T follicular helper cell (primary cell): ENCODE measurements around the gene ABAT.

Source experiments
- DNase-seq: peaks from one replicate; pipeline ENCODE4 v3.0.0-alpha.2; 2020; ENCODE audit warnings: low read depth

The ABAT gene

DNA sequence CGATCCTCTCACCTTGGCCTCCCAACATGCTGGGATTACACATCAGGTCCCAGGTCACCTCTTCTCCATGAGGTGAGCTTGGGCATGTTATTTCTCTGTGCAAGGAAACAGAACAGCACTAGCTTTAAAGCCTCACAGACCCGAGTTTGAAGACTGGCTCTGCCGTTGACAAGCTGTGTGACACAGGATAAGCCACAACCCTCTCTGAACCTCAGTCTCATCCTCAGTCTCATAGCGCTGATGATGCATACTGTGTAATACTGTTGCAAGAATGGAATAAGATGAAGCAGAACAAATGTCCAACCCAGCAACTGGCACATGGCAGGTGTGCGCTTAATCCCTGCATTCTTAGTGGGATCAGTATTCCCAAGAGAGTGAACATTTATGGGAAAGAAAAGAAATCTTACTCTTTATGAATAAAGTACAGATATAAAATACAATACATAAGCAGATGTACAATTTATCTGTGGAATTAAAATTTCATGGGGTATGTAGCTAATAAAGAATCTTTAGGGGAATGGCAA, 43.5 kb downstream of the ABAT start:
- no peak for DNase-seq

GRCh38 chr16:8718851-8719680, 44.6 kb downstream of the ABAT start:
- no peak for DNase-seq

DNA sequence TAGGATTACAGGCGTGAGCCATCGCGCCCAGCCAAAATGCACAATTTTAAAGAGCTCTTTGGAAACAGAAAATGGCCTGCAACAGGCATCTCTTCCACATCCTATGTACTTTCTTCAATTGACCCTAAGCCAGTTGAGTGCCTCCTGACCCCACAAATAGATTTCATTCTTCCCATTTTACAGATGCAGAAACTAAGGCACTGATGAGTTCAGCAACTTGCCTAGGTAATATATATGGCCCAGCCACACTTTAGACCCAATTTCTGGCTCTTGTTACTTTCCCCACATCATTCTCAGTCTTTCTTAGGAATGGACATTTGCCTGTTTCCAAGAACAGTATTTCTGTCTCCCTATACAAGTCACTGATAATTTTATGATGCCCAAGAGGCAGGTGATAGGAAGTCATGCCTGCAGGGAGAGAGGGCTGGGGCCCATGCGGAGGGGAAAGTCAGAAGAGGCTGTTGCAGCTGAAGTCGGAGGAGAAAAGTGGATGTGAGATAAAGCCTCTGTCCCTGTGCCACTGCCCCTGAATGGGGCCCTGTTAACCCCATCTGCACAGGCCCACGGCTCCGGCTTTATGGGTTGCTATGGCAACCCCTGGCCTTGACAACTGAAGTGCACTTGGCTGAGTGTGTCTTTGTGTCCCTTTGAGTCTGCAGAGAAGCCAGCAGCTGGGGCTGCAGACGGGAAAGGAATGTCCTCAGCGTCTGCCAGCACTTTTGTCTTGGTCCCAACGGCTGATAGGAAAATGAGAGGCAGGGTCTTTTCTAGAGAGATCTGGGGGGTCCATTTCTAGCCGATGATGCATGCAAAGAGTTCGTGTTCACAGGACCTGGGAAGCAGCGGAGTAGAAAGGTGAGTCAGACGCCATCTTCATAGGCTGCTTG, 45.9 kb downstream of the ABAT start:
- no peak for DNase-seq

DNA sequence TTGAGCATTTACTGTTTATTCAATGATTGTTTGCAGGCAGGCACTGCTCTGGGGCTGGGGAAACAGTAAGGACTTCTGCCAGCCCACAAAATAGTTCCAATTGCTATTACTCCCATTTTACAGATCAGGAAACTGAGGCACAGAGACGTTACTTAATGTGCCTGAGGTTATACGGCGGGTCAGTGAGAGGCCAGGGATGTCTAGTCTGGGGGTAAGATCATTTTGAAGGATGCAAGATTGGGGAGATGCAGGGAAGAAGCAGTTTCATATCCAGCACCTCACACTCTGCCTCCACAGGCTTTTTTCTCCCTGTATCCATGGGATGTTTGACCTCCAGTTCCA, 46.5 kb downstream of the ABAT start:
- DNase-seq = no peak

- no peak for DNase-seq
Measured at GRCh38 chr16:8721336-8722024, 47.1 kb downstream of the ABAT start.

- no peak for DNase-seq
Measured at GRCh38 chr16:8722025-8722348, 47.6 kb downstream of the ABAT start.

DNA sequence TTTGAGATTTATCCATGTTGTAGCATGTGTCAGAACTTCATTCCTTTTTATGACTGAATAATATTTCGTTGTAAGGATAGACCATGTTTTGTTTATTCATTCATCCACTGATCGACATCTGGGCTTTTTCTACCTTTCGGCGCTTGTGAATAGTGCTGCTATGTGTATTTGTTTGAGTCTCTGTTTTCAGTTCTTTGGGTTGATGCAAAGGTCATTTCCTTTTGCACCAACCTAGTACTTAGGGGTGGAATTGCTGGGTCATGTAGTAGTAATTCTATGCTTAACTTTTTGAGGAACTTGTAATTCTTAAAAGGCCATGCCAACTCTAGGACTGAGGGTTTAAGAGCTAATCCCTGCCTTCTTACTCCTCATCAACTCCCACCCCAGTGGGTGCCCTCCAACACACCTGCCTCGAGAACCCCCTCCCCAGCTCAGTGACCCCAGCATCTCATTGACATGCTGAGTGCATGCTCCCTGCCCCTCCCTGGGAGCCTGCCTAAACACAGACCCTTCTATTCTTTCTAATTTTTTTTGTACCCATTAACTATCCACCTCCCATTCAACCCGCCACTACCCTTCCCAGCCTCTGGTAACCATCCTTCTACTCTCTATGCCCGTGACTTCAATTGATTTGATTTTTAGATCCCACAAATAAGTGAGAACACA, 51.2 kb downstream of the ABAT start:
- no peak for DNase-seq

GRCh38 chr16:8727131-8727806, 52.9 kb downstream of the ABAT start:
- no peak for DNase-seq

GRCh38 chr16:8727857-8728618, 53.6 kb downstream of the ABAT start:
- DNase-seq = no peak

DNA sequence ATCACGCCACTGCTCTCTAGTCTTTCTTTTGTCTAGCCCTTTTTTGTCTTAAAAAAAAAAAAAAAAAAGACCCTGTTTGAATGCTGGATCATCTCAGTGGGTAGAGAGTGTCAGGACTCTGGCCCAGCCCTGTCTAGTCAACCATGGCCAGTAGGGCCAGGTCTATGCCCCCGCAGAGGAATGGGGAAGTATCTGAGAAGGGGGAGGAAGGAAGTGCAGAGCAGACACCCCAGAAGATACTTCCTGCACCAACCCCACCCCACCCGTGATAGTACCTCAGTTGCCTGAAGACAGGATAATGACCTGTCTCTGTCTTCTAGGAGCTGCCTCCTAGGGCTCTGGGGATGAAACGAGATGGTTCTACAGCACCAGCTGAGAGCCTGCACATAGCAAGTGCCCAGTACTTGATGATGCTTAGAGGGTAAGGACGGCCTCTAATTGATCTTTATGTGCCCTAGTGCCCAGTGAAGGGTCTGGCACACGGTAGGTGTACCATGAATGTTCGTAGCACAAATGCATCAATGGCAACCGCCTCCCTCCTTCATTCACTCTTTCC, 55.4 kb downstream of the ABAT start:
- no peak for DNase-seq

GRCh38 chr16:8730335-8730915, 56.0 kb downstream of the ABAT start:
- no peak for DNase-seq

- no peak for DNase-seq
Measured at GRCh38 chr16:8733849-8734540, 59.6 kb downstream of the ABAT start.

DNA sequence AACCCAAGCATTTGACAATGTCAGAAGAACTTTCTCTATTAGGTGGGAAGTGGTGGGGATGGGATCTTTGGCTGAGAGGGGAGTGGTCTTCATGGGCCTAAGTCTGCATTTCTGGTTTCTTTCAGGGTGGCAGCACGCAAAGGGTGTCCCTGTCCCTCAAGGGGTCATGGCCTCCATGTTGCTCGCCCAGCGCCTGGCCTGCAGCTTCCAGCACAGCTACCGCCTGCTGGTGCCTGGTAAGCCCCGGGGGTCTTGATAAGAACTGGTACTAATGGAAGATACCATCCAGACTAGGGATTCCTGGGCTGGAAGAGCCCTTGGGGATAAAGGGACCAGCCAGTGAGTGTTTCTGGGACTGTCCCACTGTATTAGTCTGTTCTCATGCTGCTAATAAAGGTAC, 61.2 kb downstream of the ABAT start:
- DNase-seq = no peak

- DNase-seq = no peak
Measured at GRCh38 chr16:8736123-8736668, 61.8 kb downstream of the ABAT start.

- no peak for DNase-seq
Measured at GRCh38 chr16:8739151-8739550, 64.7 kb downstream of the ABAT start.

DNA sequence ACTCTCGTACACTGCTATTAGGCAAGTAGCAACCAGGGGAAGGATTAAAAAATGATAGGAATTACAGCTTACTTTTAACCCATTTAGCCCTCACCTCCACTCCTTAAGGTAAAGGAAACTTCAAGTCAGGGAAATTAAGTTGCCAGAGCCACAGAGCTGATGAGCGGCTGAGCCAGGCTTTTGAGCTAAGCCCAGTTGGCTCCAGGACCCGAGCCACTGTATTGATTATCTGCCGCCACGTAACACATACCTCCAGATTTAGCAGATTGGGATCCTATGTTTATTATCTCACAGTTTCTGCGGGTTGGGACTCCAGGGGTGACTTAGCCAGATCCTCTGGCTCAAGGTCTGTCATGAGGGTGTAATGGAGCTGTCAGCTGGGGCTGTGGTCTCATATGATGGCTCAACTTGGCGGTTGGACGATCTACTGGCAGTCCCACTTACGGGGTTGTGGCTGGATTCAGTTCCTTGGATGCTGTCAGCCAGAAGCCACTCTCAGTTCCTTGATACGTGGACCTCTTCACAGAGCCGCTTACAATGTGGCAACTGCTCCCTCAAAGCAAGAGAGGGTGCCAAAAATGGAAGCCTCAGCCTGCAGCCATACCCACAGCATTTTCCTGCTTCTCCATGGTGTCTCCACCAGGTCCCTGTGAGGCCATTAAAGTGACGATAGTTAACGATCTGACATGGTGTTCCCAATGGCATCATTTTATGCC, 65.7 kb downstream of the ABAT start:
- DNase-seq = no peak

DNA sequence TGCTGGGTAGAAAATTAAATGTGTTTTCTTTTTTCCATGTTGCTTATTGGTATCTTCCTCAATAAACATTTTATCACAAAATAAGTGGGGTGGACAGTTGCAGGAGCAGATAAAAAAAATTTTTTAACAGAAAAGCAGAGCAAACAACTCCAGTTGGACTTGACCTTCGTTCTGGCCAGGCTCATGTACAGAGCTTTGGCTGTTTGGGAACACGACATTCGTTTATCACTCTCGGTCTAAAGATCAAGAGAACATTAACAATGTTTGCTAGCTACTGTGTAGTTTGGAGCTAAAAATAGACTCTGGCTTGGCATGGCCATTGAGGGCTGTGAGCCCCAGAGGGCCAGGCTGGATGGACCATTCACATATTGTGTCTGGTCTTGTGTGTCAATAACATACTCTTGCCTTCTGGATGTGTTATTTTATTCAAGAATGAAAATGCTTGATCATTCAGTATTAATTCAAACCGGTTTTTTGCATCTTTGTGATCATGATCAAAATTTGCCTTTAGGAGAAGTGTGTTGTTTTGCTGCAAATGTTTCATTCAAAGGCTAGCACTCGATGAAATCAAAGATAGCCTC, 66.4 kb downstream of the ABAT start:
- no peak for DNase-seq

GRCh38 chr16:8741636-8742035, 67.2 kb downstream of the ABAT start:
- no peak for DNase-seq
